ENCODE results near the gene MYCBP2. TPM values are rescaled to one million over a fixed set of nuclear protein-coding genes. Genes with fewer than 3 reads are reported as not detected.

The MYCBP2 gene
- total RNA-seq, 2 donors from 2014 or later, result 41.2 to 42.6 TPM

DNA sequence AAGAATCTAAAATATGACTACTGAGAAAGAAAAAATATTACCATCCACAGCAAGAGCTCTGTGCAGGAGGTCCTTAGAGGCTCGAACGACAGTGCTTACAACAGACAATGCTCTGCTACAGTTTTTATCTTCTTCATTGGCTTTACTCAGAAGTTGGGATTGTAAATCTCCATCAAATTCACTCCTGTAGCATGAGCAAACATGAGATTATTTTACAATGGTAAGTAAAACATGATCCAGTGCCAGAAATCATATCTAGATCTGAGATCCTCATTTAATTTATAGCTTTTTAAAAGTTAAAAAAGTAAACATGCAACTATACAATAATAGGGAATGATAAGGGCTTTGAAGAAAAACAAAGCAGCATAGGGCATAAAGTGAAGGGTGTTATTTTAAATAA lies 155.4 kb downstream of the MYCBP2 start:
- no peaks in the 10 kb centered on the region for H3K27me3 ChIP-seq
- H3K9me3 ChIP-seq, result no peaks in the 10 kb centered on the region
- no peak overlapping the region for H3K9ac ChIP-seq (ENCODE audit: low read depth in 2 of 2, low read length in 2 of 2)
- H3K27ac ChIP-seq, result no peak overlapping the region
- TF ChIP-seq, protein P1, sequence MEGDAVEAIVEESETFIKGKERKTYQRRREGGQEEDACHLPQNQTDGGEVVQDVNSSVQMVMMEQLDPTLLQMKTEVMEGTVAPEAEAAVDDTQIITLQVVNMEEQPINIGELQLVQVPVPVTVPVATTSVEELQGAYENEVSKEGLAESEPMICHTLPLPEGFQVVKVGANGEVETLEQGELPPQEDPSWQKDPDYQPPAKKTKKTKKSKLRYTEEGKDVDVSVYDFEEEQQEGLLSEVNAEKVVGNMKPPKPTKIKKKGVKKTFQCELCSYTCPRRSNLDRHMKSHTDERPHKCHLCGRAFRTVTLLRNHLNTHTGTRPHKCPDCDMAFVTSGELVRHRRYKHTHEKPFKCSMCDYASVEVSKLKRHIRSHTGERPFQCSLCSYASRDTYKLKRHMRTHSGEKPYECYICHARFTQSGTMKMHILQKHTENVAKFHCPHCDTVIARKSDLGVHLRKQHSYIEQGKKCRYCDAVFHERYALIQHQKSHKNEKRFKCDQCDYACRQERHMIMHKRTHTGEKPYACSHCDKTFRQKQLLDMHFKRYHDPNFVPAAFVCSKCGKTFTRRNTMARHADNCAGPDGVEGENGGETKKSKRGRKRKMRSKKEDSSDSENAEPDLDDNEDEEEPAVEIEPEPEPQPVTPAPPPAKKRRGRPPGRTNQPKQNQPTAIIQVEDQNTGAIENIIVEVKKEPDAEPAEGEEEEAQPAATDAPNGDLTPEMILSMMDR (IDR thresholded peaks at IDR 0.05), result no peak
- intact Hi-C loops (cut with DNase I), result no loop called here
- no peaks in the 10 kb centered on the region for H3K4me1 ChIP-seq
- no peaks in the 10 kb centered on the region for H3K36me3 ChIP-seq
- no peak for DNase-seq
- H3K4me3 ChIP-seq, result no peak overlapping the region

- Histone ChIP-seq H3K27ac (no peak overlapping the region), H3K4me3 (no peak overlapping the region), H3K36me3 (no peaks in the 10 kb centered on the region), H3K27me3 (no peaks in the 10 kb centered on the region), H3K9ac (ENCODE audit: low read depth in 2 of 2, low read length in 2 of 2) (no peak overlapping the region), H3K9me3 (no peaks in the 10 kb centered on the region), H3K4me1 (no peaks in the 10 kb centered on the region)
- TF ChIP-seq, protein P1 (IDR thresholded peaks at IDR 0.05), result no peak
- peak; percentile 19 for DNase-seq
- intact Hi-C loops (cut with DNase I), result no loop called here
Measured at GRCh38 chr13:77168237-77168636, 158.7 kb downstream of the MYCBP2 start.

DNA sequence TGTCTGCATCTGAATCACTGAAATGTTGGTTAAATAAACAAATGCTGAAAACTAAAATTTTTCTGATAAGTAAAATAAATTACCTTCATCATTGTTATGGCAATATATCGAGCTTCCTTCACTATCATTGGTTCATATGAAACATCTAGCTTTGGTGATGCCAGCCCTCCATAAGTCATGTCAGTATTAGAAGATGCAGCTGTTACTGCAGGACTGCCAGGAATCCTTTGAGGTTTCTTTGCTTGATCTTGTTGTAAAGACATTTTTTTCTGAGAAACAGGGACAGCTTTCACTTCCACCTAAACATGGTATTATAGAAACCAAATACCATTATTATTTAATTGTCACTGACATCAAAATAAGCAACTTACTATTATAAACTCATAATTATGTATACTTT lies 176.2 kb downstream of the MYCBP2 start:
- Histone ChIP-seq H3K27ac (no peak overlapping the region), H3K9ac (ENCODE audit: low read depth in 2 of 2, low read length in 2 of 2) (no peak overlapping the region), H3K27me3 (no peaks in the 10 kb centered on the region), H3K4me1 (no peaks in the 10 kb centered on the region), H3K36me3 (no peaks in the 10 kb centered on the region), H3K4me3 (no peak overlapping the region), H3K9me3 (no peaks in the 10 kb centered on the region)
- DNase-seq, result no peak
- intact Hi-C loops (cut with DNase I), result no loop called here
- TF ChIP-seq, protein P1 (IDR thresholded peaks at IDR 0.05), result no peak

GRCh38 chr13:77143431-77143830 lies 183.5 kb downstream of the MYCBP2 start:
- TF ChIP-seq, protein P1 (IDR thresholded peaks at IDR 0.05), result no peak
- no peaks in the 10 kb centered on the region for H3K36me3 ChIP-seq
- no peak for DNase-seq

GRCh38 chr13:77139306-77139705 lies 187.6 kb downstream of the MYCBP2 start:
- Histone ChIP-seq H3K4me3 (no peak overlapping the region), H3K9ac (ENCODE audit: low read depth in 2 of 2, low read length in 2 of 2) (no peak overlapping the region), H3K36me3 (no peaks in the 10 kb centered on the region), H3K9me3 (no peaks in the 10 kb centered on the region), H3K27me3 (no peaks in the 10 kb centered on the region), H3K4me1 (no peaks in the 10 kb centered on the region), H3K27ac (no peak overlapping the region)
- intact Hi-C loops (cut with DNase I), result no loop called here
- no peak for DNase-seq
- TF ChIP-seq, protein P1 (IDR thresholded peaks at IDR 0.05), result no peak

More at GRCh38 chr13:77143431-77143830, 183.5 kb downstream of the MYCBP2 start:
- no peak overlapping the region for H3K27ac ChIP-seq
- intact Hi-C loops (cut with DNase I), result no loop called here
- H3K4me3 ChIP-seq, result no peak overlapping the region
- no peaks in the 10 kb centered on the region for H3K27me3 ChIP-seq
- no peaks in the 10 kb centered on the region for H3K9me3 ChIP-seq
- H3K9ac ChIP-seq (ENCODE audit: low read depth in 2 of 2, low read length in 2 of 2), result no peak overlapping the region
- no peaks in the 10 kb centered on the region for H3K4me1 ChIP-seq

DNA sequence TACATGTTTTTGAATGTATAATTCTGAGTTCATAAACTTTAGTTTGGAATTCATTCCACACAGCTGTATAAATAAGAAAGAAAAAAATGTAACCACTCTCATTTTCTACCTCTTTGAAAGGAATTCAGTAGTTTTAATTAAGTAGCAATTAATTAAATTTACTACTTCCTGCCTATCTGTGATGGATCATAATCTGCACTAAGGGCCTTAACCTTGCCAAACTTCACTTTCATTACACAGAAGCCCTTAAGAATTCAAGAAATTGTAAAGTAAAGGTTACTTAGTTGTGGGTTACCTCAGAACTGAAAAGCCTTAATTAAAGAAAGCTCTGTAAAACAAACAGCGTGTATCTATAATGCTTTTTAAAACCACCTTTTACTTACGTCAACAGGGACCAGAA lies 188.1 kb downstream of the MYCBP2 start:
- H3K27ac ChIP-seq, result no peak overlapping the region
- H3K9ac ChIP-seq (ENCODE audit: low read depth in 2 of 2, low read length in 2 of 2), result no peak overlapping the region
- no peak for DNase-seq
- intact Hi-C loops (cut with DNase I), result no loop called here
- TF ChIP-seq, protein P1 (IDR thresholded peaks at IDR 0.05), result no peak
- no peak overlapping the region for H3K4me3 ChIP-seq
- H3K4me1 ChIP-seq, result no peaks in the 10 kb centered on the region
- H3K36me3 ChIP-seq, result peaks cover 2% of the 10 kb centered on the region
- H3K9me3 ChIP-seq, result no peaks in the 10 kb centered on the region
- H3K27me3 ChIP-seq, result no peaks in the 10 kb centered on the region

Data from colonic mucosa (tissue), 4 donors.